GM21786 (cell line): Measurements from ENCODE around the gene LPAR6.

Experiments used
- ATAC-seq: cut with Tn5 transposase; IDR thresholded peaks from one replicate; pipeline ENCODE4 v1.9.1; 2021; ENCODE audit not compliant: unreplicated experiment

The LPAR6 gene

DNA sequence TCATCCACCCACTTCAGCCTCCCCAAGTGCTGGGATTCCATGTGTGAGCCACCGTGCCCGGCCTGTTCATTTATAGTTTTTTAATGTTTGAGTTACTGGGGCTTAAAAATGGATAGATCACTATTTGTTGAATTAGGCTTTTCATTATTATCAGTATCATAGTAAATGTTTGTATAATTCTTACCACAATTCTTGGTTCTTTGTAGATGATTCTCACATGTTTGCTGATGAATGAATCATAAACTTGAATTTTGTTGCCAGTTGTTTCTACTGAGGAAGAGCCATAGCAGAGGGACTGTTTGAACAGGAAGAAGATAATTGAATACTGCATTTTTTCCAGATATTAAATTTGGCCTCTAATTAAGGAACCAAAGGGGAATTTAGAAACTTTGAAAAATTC lies 2.6 kb upstream of the LPAR6 start:
- no peak for ATAC-seq

DNA sequence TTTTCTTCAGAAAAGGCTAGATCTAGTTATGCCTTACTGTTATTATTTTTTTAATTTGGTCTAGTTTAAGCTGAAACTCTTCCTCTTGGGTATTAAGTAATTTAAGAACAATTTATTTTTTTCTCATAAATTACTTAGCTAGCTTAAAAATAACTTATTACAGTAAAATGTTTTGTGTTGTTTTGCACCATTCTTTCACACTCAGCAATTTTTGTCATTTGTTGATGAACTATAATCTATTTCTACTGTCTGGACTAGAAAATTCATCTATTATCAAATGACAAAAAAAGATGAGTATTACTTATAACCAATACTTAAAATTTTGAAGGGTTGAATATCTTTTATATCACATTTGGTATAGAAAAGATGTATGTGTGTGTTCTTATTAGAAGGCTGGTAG lies 1.6 kb upstream of the LPAR6 start:
- ATAC-seq: no peak

DNA sequence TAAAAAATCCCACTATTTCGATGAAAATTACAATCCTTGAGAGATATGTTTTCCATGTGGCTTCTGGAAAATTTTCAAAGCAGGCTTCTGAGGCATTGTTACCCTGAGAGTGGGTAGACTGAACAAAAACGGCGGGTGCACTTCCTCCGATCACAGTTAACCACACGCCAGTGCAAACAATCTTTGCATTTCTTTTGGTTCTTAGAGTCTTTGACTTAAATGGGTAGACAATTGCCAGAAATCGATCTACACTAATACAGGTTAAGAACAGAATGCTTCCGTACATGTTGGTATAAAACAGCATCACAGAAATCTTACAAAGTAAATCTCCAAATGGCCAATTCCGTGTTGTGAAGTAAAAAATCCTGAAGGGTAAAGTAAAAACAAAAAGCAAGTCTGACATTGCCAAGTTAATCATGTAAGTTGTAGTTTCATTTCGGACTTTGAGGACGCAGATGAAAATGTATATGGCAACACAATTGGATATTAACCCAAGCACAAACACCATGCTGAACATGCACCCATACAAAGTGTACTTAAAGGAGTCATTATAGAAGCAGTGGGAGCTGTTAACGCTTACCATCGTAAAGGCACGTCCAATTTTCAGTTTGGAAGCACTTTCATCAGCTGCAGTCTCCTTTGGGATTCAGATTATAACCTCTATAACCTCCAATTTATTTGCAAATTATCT lies 927 bp downstream of the LPAR6 start:
- ATAC-seq: no peak

DNA sequence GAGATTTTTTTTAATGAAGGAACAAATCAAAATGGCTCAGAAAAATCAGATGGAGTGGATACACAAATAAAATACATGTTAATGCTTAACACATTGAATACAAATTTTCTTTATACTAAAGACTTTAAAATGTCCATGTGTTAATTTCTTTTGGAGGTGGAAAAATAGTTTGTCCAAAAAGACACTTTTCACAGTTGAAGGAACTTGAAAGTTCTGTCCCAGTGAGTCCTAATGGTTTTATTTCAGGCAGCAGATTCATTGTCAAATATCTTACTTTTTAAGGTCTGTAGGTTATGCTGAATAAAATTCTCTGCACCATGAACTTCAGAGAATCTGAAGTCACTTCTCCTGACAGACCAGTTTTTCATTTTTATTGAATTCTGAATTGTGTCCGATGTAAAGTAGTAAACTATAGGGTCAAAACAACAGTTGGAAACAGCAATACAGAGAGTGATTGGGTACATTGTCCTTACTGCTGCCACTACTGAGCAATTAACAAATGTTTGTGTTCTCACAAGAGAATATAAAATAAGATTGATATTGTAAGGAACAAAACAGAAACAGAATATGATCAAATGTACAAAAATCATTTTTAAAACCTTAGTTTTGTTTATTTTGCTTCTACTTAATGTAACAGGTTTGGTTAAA lies 1.6 kb downstream of the LPAR6 start:
- no peak for ATAC-seq

DNA sequence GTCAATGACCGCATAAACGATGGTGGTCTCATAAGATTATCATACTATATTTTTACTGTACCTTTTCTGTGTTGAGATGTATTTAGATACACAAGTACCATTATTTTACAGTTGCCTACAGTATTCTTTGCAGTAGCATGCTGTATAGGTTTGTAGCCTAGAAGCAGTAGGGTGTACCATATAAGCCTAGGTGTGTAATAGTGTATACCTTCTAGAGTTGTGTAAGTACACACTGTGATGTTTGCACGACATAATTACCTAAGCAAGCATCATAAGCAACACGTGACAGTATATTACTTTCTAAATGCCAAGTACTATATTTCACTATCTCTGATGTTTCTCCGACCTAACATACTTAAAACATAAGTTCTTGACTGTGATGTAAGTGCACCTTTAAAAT lies 2.7 kb downstream of the LPAR6 start:
- ATAC-seq: no peak

DNA sequence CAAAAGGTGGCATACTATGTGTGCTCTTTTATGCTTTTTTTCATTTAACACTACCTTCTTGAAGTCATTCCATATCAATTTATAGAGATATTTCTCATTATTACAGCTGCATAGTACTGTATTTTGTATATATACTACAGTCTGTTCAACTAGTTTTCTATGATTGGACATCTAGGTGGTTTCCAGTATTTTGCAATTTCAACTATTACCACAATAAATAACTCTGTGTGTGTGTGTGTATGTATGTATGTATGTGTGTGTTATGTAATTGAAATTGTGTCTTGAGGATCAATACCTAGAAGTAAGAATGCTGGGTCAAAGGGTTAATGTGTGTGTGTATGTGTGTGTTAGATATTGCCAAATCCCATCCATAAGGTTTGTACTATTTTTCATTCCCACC lies 7.0 kb downstream of the LPAR6 start:
- no peak for ATAC-seq

DNA sequence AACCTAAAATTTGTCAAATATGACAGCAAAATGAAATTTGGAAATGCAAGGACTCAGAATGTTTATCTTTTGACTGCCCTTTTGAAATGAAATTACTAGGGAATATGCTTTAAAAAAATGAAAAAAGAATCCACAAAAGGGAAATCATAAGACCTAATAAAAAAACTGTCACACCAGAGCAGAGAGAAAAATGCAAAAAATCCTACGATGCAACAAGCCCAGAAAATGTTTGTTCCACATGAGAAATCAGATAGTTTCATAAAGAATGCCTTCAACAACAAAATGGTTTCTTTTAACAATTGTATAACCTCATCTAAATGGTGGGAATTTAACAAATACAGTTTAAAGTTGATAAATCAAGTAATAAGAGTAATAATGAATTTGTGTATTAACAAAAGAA lies 8.0 kb downstream of the LPAR6 start:
- no peak for ATAC-seq

DNA sequence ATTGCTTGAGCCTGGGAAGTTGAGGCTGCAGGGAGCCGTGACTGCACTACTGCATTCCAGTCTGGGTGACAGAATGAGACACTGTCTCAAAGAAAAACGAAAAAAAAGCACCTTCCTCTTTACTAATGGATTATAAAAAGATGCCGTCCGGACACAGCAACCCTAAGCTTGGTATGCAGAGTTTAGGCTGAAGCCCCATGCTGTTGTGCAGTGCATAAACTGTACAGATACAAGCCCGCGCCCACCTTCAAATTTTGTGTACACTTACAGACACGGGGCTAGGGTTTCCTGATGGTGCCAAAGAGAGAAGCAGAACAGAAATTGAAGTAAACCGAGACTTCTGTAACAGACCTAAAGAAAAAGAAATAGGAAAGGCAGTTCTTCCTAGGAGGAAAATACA lies 9.0 kb downstream of the LPAR6 start:
- ATAC-seq: no peak

DNA sequence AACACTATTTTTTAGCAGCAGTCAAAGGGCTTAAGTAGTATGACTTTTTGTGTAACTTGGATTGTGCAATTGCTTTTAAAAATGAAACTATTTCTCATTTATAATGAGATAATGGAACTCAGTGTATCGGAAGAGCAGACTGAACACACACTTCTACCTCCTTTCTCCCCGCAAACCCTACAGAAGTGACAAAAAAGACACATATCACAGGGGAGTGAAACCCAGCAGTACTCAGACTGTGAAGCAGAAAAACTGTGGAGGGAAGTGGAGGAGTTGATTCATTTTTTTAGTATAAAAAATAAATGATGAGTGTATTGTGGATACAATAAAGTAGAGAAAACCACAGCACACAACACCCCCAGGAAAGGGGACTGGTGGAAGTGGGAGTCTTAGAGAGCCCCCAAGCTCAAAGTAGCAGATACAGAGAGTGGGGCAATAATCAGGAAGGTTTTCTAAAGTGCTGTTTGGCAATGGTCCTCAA lies 9.7 kb downstream of the LPAR6 start:
- ATAC-seq: peak; percentile 66

DNA sequence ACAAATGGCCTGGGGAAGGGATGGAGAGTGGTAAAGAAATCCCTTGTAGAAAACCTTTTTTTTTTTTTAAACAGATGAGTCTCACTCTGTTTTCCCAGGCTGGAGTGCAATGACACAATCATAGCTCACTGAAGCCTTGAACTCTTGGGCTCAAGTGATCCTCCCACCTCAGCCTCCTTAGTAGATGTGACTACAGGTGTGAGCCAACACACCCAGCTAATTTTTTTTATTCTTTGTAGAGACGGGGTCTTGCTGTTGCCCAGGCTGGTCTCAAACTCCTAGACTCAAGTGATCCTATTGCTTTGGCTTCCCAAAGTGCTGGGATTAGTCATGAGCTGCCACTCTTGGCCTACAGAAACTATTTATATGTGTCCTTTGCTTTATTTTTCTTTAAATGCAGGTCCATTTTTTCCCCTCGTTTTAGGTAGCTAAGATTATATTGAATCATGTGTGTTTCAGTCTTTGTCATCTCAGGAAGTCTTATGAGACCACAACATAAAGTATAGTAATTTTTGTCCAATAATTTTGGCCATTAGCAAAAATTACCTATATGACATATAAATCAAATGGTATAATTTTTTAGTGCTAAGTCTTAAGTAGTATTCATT lies 10.5 kb downstream of the LPAR6 start:
- peak; percentile 35 for ATAC-seq

DNA sequence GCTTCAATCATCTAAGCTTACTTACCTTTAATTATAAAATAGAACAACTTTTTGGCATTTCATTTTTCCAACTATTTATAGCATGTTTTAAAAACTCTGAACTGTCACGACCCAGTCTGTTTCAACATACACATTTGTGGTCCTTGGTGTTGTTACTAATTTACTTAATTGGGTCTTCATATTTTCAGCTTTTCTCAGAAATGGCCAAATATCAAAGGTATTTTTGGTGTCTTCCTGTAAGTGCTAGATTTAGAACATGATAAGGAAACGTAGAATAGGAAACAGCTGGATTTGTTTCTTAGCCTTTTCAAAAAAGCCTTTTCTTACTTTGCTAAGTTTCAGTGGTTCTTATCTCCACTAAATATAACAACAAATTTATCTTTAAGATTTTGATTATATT lies 11.4 kb downstream of the LPAR6 start:
- no peak for ATAC-seq

DNA sequence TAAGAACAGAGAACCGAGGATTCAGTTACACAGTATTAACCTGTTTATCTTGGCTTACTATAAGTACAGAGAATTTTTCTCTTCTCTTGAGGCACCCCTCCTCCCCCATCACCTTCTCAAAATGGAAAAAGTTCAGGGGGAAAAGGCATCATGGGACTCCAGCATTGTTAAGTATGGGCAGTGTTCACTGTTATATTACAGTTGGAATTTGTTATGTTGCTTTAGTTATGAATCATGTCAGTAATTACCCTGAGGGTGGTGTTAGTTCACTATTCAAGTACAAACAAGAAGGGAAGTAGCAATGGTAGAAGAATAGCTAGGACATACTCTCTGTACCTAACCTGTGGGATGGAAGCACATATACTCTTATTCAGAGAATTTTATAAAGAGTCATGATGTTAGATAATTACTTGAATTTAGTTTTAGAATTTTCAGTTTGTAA lies 12.0 kb downstream of the LPAR6 start:
- peak; percentile 45 for ATAC-seq

DNA sequence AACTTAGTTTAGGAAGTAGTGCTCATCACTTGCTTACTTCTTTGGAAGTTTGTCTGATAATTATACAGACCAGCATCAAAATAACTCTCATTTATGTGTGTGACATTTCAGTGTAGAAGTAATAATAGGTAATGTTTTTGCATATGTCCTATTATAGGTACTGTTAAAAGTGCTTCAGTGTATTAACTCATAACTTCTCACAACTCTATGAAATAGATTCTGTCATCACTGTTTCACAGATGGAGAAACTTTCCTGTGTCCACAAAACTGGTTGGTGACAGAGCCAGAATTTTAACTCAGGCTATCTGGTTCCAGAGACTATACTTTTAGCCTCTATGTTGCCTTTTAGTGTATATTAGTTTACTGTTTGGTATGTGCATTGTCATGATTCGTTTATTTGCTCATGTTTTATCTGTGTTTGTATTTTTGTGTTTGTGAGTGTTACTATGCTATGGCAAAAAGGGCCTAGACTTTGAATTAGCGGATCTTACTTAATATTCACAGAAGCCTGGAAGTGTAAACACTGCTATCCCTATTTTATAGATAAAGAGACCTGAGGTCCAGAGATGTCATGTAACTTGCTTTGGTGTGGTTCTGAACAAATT lies 12.7 kb downstream of the LPAR6 start:
- no peak for ATAC-seq

DNA sequence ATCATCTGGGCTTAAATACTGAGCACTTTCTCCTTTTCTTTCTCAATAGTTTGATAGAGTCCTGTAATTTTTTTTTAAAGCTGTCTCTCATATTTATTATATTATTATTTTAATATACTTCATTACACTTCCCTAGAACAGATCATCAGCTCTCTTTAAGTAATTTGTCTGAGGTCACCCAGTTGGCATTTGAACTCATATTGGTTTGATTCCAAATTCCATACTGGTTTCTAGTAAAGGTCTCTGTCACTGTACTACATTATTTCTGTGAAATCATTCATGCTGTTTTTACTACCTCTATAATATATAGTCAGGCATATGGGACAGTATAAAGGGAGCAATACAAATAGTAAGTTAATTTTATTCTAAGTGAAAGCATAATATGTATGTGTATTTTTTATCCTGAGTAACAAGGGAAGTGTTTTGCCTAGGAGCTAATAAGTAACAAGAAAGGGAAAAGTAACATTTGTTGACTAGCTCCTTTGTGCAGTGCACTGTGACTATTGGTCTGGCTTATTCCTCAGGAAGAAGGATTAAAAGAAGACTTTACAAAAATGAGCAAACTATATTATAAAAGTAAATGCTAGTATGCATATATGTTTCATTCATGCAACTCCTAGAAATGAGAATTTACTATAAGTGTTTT lies 14.3 kb downstream of the LPAR6 start:
- ATAC-seq: no peak

DNA sequence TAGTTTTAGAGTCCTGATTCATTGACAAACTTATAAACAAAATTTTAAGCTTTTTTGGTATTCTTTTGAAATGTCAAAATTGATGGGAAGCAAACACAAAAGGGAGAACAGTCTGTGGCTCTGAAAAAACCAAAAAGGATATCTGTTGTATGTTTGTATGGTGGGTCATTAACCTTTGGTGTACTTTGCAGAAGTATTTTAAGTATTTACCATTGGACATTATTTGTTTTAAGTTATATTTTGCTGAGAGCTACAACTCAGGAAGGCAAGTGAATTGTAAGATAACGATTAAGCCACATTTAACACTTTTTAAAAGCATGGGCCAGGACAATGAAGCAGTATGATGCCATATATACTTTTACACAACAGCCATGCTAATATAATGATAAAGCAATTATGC lies 15.2 kb downstream of the LPAR6 start:
- ATAC-seq: no peak

DNA sequence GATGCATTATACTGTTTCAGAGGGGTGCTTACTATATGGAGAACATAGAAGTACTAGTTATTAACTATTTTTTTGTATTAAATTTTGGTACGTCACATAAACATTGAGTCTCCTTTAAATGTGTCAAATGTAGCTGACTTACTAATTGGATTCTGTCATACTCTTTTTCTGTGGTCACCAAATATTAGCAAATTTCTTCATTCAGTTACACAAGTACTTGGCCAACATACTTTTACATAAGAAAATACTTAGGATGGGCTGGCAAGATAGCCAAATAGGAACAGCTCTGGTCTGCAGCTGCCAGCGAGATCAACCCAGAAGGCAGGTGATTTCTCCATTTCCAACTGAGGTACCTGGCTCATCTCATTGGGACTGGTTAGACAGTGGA lies 19.2 kb downstream of the LPAR6 start:
- no peak for ATAC-seq

DNA sequence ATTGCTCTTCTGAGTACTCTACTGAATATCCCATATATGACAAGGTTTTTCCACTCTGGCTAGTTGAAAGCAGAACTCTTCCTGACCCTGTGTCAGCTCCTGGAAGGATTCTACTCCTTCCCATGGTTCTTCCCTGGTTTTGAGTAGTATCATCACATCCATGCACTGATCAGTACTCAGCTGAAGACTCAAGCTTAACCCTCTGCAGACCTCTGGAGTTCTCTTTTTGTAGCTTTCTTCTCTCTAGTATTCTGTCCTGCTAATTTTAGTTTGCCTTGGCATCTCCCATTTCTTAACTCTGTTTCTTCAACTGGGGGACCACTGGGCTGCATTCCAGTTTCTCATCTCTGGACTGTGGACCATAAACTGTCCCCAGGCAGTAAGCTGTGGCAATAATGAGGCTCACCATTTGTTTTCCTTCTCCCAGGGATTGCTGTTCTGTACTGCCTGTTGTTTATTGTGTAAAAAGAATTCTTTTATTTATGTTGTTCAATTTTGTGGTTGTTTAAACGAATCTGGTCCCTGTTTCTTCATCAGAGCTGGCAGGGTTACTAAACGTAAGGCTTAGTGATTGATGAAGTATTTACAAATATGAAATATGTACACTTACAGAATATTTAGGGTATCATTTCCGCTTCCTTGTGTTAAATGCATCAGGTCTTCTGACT lies 19.7 kb downstream of the LPAR6 start:
- ATAC-seq: no peak

DNA sequence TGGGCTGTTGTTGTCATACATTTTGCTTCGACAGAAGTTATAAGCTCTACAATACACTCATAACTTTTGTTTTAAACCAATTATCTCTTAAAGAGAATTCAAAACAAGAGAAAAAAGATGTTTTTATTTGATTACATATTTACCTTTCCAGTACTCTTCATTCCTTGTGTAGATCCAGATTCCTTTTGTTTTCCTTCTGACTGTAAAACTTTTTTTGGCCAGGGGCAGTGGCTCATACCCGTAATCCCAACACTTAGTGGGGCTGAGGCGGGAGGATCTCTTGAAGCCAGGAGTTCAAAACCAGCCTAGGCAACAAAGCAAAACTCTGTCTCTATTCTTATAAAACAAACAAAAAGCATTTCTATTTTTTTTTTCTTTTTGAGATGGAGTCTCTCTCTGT lies 21.7 kb downstream of the LPAR6 start:
- ATAC-seq: no peak

DNA sequence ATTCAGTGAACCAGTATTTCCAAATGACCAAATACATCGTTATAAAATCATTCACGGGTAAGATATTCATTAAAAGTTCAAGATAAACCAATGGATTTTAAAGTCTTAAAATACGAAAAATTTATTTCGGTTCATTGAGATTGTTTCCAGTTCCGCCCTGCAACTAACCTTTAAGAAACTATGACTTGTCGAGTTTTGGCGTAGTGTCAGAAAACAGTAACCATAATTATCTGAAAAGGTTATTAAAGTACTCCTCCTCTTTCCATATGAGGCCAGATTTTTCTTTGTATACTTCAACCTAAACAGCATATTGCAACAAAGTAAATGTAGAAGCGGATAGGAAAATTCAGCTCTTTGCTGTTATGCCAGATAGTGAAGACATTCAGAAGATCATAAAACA lies 26.1 kb downstream of the LPAR6 start:
- ATAC-seq: no peak

DNA sequence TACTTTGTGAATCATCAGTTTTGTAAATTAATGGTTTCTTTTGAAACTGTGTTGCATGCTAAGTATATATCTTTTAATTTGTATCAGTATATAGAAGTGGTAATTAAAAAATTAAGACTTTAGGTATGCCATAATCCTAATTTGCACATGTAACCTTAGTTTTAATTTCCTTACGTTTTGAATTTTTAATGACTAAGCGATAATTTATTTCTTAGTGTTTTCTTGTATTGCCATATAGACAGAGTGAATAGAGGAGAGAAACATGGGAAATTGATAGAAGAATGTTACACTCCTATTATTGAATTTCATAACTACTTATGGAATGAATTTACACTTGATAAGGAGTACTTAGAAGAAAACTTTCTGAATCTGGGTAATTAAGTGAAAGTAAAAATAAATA lies 29.5 kb downstream of the LPAR6 start:
- no peak for ATAC-seq

DNA sequence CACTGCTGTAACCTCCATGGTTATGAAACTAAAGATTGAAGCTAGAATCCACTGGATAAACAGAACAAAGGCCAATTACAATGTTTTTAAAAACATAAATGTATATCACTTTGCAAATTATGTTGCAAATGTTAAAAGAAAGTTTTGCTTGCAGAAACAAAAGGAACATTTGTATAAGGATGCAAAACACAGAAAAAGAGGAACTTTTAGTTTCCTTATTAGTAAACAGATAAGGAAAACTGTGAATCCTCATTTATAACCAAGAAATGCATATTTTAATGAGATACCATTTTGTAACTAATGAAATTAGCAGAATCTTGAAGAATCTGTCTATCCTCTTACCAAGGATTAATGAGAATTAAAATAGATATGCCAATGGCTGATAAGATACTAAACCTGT lies 32.3 kb downstream of the LPAR6 start:
- no peak for ATAC-seq
